C4-2B (cell line): Measurements from ENCODE around the gene ZMYM1.

Experiments used
- ZFX ChIP-seq: fragments of 450-650 bp; IDR thresholded peaks from 2 replicates; pipeline ENCODE4 v1.6.1; 2017
- TF ChIP-seq, protein P1 (sequence below): fragments of 450-650 bp; conservative IDR thresholded peaks from 2 replicates; pipeline ENCODE4 v1.5.1; 2017; ENCODE audit warnings: mild to moderate bottlenecking

DNA sequence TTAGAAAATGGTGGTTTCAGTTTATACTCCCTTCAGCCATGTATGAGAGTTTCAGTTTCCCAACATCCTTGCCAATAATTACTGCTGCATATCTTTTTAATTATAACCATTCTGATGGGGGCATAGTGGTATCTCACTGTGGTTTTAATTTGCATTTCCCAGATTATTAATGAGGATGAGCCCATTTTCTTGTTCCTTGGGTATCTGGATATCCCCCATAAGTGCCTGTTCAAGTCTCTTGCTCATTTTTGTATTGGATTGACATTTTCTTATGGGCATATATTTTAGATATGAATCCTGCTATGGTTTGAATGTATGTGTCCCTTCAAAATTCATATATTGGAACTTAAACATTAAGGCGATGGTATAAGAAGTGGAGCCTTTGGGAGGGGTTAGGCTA, 45.8 kb upstream of the ZMYM1 start:
- TF ChIP-seq, protein P1, sequence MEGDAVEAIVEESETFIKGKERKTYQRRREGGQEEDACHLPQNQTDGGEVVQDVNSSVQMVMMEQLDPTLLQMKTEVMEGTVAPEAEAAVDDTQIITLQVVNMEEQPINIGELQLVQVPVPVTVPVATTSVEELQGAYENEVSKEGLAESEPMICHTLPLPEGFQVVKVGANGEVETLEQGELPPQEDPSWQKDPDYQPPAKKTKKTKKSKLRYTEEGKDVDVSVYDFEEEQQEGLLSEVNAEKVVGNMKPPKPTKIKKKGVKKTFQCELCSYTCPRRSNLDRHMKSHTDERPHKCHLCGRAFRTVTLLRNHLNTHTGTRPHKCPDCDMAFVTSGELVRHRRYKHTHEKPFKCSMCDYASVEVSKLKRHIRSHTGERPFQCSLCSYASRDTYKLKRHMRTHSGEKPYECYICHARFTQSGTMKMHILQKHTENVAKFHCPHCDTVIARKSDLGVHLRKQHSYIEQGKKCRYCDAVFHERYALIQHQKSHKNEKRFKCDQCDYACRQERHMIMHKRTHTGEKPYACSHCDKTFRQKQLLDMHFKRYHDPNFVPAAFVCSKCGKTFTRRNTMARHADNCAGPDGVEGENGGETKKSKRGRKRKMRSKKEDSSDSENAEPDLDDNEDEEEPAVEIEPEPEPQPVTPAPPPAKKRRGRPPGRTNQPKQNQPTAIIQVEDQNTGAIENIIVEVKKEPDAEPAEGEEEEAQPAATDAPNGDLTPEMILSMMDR, result no peak
- no peak for TF ChIP-seq ZFX
